ENCODE results near the gene OXLD1.

The OXLD1 gene

DNA sequence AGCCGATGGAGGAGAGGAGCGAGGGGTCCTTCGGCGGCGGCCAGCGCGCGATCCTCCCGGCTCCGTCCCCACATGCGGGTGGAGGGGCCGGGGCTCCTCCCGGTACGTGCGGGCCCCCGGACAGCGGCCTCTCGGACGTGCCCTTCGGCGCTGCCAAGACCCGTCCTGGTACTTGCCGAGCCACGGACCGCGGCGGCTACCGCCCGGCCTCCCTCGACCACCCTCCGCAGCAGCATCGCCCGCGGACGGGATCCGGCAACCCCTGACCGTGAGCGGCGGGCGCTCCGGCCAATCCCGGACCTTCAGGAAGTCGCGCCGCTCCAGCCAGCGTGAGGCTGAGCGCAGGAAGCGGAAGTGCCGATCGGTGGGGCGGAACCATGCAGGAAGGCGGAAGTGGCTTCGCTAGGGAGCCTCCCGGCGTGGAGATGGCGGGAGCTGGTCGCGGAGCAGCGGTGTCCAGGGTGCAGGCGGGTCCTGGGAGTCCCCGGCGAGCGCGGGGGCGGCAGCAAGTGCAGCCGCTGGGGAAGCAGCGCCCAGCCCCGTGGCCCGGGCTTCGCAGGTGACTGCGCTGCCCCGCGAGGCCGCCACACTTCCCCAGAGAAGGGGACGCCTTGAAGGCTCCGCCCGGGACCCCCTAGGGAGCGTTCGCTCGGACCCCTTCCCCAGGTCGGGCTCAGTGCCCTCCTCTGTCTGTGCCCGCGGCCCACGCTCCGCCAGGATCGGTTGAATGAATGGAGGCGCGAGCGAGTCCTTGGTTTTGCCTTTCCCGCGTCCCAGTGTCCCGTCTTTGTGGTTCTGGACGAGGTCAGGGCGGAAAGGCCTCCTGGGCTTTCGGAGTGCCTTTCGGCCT is at the start of gene OXLD1, which contains the start of gene CCDC137:
Gene OXLD1, minus strand, starts transcription at position 264 of the 850 bp plus-strand sequence. Its CDS starts 28 bp downstream, at position 236.
Gene CCDC137, plus strand, starts transcription at position 396 of the 850 bp plus-strand sequence. Its CDS starts 30 bp downstream, at position 426.
- peak; percentile 90 for DNase-seq (ENCODE audit: low read depth)

GRCh38 chr17:81715107-81715871 is 48.9 kb upstream of the OXLD1 start:
- DNase-seq (ENCODE audit: low read depth): no peak

- no peak for DNase-seq (ENCODE audit: low read depth)
Observed at GRCh38 chr17:81714412-81715106, 48.2 kb upstream of the OXLD1 start.

DNA sequence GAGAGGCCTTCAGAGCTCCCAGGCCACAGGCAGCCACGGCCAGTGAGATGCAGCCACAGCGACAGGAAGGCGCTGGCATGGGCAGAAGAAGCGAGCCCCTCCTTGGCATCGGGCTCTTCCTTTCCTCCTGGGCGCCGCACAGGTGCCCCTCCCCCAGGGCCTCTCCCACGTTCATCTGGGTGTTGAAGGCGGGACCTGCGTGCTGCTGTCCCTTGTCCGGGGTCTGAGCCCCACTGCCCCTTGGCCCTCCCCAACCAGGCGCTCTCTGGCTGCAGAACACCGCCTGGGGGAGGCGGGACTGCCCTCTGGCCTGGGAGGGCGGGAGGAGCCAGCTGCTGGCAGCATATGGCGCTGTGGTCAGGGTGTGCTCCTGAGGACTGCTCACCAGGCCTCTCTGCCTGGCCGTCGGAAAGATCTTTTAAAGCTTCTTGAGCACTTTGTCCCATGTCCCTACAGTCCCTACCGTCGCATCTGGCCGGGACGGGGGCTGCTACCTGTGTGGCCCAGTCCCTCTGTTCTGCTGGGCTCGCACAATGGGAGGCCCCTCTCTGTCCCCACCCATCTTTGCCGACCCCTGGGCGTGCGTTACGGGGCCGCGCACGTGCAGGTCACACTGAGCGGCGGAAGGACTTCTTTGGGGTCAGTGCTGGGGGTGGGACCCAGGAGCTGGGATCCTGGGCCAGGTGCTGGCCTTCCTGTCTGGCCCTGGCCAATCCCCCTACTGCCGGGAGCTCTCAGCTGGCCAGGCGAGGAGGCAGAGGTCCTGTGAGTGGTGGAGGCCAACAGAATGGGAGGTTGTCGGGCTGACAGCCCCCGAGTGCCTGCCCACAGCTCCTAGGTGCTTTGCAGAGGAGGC is 47.4 kb upstream of the OXLD1 start:
- DNase-seq (ENCODE audit: low read depth): no peak

DNA sequence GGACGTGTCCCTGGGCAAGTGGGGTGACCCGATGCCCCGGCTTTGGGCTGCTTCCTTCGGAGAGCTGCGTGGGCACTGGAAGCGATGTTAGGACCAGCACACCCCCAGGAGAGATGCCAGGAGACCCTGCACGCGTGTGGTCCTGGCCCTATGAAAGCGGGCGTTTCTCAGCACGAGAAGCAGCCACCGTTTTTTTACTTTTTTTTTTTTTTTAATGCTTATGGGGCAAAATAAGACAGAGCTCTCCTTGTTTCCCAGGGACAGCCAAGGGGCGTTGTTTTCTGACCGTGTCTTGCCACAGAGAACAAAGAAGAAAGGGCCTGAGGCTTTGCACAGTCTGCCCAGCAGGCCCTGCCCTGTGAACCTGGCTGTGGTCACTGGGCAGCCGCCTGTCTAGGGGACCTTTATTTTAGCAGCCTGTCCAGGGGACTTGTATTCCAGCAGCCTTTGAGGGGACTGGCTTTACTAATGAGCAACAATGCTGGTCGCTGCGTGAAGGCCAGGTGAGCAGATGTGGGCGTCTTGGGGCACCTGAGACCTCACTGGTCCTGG is 46.7 kb upstream of the OXLD1 start:
- no peak for DNase-seq (ENCODE audit: low read depth)

GRCh38 chr17:81712468-81713003 is 46.1 kb upstream of the OXLD1 start:
- no peak for DNase-seq (ENCODE audit: low read depth)

DNA sequence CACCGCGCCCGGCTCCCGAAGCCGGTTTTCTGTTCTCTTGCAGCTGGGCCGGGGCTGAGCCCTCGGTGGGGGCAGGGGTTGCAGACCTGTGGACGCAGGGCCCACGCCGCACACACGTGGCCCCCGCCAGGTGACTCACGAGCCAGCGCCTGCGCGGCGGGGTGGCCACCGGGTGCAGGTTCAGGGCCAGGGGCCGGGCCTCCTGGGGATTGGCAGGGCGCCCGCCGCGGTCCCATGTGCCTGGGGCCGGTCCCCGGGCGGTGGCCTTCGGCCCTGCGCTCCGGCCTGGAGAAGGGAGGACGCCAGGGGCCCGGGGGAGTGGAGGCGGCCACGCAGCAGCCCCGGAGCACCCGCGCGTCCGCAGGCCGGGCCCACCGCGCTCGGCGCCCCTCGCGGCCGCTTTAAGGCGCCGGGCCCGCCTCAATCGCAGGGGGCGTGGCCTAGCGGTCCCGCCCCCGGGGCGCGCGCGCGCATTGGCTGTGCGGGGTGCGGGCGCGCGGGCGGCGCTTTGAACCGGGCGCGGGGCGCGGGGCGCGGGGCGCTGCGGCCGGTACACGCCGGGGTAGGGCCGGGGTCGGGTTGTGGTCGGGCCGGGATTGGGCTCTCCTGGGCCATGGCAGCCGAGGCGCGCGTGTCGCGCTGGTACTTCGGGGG is 45.5 kb upstream of the OXLD1 start, which contains the start of gene SLC25A10:
Gene SLC25A10, plus strand, starts transcription at position 471 of the 654 bp plus-strand sequence. Its CDS starts 143 bp downstream, at position 614.
- DNase-seq (ENCODE audit: low read depth): peak; percentile 76

GRCh38 chr17:81710514-81711308 is 44.3 kb upstream of the OXLD1 start:
- no peak for DNase-seq (ENCODE audit: low read depth)

GRCh38 chr17:81708739-81709185 is 42.4 kb upstream of the OXLD1 start:
- DNase-seq (ENCODE audit: low read depth): no peak

DNA sequence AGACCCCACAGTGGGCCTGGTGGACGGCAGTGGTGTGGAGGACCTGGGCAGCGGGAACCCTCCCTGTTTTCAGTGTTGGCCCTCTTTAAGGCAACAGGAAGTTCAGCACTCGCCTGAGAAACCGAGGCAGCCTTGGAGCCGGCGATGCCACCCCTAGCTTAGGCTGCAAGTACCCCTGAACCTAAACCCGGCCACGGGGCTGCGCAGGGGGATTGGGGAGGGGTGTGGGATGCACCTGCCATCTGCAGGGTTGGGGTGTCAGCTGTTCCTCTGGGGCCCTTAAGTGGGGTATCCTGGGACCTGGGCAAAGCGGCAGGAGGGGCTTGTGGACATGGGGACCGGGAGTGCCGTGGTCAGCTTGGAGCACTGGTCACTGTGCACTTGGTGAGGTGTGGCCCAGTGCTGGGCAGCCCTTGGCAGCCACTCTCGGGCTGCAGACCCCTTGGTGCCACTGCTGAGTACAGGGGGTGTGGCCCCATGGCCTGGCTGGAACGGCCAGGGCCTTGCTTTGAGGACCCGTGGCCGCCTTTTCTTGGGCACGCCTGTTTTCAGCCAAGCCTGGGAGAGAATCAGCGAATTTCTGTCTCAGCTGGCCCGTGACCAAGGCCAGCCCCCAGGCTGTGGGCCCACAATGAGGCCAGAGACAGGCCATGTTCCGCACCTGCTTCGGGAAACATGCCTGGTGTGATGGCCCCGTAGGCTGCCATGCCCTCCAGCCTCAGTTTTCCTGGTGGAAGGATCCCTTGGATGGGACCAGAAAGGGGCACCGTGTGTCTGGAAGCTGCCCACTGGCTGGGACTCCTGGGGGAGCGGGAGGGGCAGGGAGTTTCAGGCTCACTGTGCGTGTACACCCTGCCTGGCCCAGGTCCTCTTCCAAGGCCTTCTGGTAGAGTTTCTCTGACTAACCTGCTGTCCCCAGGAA is 41.6 kb upstream of the OXLD1 start:
- DNase-seq (ENCODE audit: low read depth): no peak

- DNase-seq (ENCODE audit: low read depth): no peak
Observed at GRCh38 chr17:81706757-81707624, 40.6 kb upstream of the OXLD1 start.

- DNase-seq (ENCODE audit: low read depth): no peak
Observed at GRCh38 chr17:81706232-81706611, 39.8 kb upstream of the OXLD1 start.

- no peak for DNase-seq (ENCODE audit: low read depth)
Observed at GRCh38 chr17:81705518-81706231, 39.3 kb upstream of the OXLD1 start.

DNA sequence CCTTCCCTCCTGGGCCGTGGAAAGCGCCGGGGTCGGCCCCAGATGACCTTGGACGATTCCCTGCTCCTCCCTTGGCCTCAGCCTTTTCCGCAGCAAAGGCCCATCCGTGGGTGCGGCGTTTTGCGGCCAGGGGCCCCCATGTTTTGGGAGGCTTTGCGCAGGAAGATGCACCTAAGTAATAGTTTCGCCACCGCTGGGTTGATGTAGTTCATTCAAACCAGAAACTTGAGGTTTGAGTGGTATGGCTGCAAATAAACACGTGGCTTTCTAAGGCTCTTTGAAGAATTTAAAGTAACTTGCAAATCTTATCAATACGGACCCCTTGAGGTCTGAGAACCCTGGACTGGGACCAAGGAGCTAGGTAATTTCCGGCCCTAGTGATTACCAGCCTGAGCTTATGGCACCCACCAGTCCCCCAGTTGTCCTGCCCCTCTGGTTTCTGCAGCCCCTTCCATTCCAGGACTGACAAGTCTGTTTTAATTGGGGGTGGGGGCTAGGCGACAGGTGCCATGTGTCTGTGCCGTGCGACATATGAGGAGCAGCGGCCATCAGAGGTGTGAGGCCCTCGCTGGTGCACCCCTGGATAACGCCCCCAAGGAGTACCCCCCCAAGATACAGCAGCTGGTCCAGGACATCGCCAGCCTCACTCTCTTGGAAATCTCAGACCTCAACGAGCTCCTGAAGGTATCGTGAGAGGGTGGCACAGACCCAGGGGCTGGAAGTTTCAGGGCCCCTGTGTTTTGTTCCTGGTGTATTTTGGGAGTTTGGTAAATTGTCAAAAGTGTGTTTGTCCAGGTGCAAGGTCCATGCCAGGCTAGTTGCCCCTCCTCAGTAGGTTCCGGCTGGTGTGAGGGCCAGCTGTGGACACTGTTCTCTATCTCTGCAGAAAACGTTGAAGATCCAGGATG is 37.6 kb upstream of the OXLD1 start:
- DNase-seq (ENCODE audit: low read depth): no peak

Measured in stimulated activated CD8-positive, alpha-beta memory T cell treated with anti-CD3 and anti-CD28 coated beads, Interleukin-4, amount 100 ng/mL, for 24 hours (primary cell).